ENCODE results near the gene ARID1B.

DNA sequence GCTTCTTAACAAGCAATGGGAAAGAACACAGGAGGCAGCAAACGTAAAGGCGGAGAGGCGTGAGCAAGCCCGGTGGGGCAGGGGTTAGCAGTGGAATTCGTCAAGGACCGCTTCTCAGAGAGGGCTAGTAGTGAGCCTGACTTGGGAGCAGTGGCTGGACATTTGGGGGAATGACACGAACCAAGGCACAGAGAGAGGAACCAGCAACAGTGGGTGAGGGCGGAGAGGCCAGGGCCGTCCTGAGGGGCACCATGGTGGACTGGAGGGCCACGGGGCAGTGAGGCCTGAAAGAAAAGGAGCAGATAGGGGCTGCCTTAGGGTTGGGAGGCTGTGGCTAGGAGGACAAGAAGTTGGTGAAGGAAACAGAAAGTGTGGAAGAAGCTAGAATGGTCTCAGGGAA is 12.1 kb upstream of the ARID1B start:
- TF ChIP-seq, protein P1, sequence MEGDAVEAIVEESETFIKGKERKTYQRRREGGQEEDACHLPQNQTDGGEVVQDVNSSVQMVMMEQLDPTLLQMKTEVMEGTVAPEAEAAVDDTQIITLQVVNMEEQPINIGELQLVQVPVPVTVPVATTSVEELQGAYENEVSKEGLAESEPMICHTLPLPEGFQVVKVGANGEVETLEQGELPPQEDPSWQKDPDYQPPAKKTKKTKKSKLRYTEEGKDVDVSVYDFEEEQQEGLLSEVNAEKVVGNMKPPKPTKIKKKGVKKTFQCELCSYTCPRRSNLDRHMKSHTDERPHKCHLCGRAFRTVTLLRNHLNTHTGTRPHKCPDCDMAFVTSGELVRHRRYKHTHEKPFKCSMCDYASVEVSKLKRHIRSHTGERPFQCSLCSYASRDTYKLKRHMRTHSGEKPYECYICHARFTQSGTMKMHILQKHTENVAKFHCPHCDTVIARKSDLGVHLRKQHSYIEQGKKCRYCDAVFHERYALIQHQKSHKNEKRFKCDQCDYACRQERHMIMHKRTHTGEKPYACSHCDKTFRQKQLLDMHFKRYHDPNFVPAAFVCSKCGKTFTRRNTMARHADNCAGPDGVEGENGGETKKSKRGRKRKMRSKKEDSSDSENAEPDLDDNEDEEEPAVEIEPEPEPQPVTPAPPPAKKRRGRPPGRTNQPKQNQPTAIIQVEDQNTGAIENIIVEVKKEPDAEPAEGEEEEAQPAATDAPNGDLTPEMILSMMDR (conservative IDR thresholded peaks at IDR 0.05; ENCODE audit: low read length): no peak
- TF ChIP-seq EZH2phosphoT487 (IDR thresholded peaks at IDR 0.05; ENCODE audit: borderline replicate concordance, low read depth, low read length): no peak

Data from OCI-LY7 (cell line).